Peyer's patch (tissue), 4 donors: ENCODE measurements around the gene SNX10. TPM values are rescaled to one million over a fixed set of nuclear protein-coding genes. Genes with fewer than 3 reads are reported as not detected.

Source experiments
- DNase-seq, 3 donors: peaks; one replicate each; pipeline ENCODE4 v3.0.0-alpha.2; 2017 to 2019
- H3K27ac ChIP-seq, 4 donors: fragments of 200-600 bp; sonication (generic); one replicate each; pipeline ENCODE4 v1.5.1; 2016 to 2019
- H3K27me3 ChIP-seq, 2 donors: fragments of 200-600 bp; sonication (generic); one replicate each; pipeline ENCODE4 v1.5.1; 2019
- H3K36me3 ChIP-seq, 3 donors: fragments of 200-600 bp; sonication (generic); one replicate each; pipeline ENCODE4 v1.5.1; 2016 to 2019
- H3K4me1 ChIP-seq, 4 donors: fragments of 200-600 bp; sonication (generic); one replicate each; pipeline ENCODE4 v1.5.1; 2016 to 2019
- H3K4me3 ChIP-seq, 4 donors: fragments of 200-600 bp; sonication (generic); 1 replicate in 3 of 4; 2 replicates in 1 of 4; pipeline ENCODE4 v1.5.1; 2016 to 2019; ENCODE audit warnings: mild to moderate bottlenecking in 1 of 4
- H3K9me3 ChIP-seq, 4 donors: fragments of 200-600 bp; sonication (generic); one replicate each; pipeline ENCODE4 v1.5.1; 2016 to 2019; ENCODE audit warnings: mild to moderate bottlenecking in 1 of 4
- CTCF ChIP-seq, 6 experiments: fragments of 450-650 bp in 4 of 6; fragments of 200-600 bp in 2 of 6; sonication (generic) in 1 of 6; IDR thresholded peaks; one replicate each; pipeline ENCODE4 v1.5.1; 2017 to 2019; ENCODE audit warnings: antibody characterized with exemption in 6 of 6, mild to moderate bottlenecking in 3 of 6, moderate library complexity in 1 of 6
- POLR2A ChIP-seq, 2 donors: fragments of 450-650 bp; IDR thresholded peaks; one replicate each; pipeline ENCODE4 v1.5.1; 2017; ENCODE audit warnings: antibody characterized with exemption in 2 of 2, mild to moderate bottlenecking in 2 of 2, moderate library complexity in 2 of 2
- total RNA-seq, 4 donors: library from RNA; depleted of rRNA; stranded (reverse); fragments of >200 nt; gene quantifications; one replicate each; pipeline ENCODE4 v1.1.0, GENCODE V29; 2016

SNX10 gene
- total RNA-seq, 4 donors from 2014 or later: 1.8 to 14.9 (median 2.9) TPM

- no peaks in the 10 kb centered on the region for H3K27me3 ChIP-seq
- DNase-seq: no peak
- no peak overlapping the region for H3K4me3 ChIP-seq
- TF ChIP-seq POLR2A (IDR thresholded peaks at IDR 0.05) (no peak), CTCF (IDR thresholded peaks at IDR 0.05) (no peak)
- H3K27ac ChIP-seq: no peak overlapping the region
- H3K36me3 ChIP-seq: no peaks in the 10 kb centered on the region
- no peaks in the 10 kb centered on the region for H3K9me3 ChIP-seq
- H3K4me1 ChIP-seq: no peaks in the 10 kb centered on the region
These were observed 48.9 kb downstream of the SNX10 start for GRCh38 chr7:26340476-26341018.

- Histone ChIP-seq H3K27ac (no peak overlapping the region), H3K27me3 (no peaks in the 10 kb centered on the region)
These were observed 51.7 kb downstream of the SNX10 start for GRCh38 chr7:26343320-26343832.

GRCh38 chr7:26343837-26344236 lies 52.2 kb downstream of the SNX10 start:
- Histone ChIP-seq H3K36me3 (no peaks in the 10 kb centered on the region), H3K27me3 (no peaks in the 10 kb centered on the region), H3K4me3 (no peak overlapping the region), H3K27ac (no peak overlapping the region), H3K4me1 (peaks cover 0 to 6% (median 0%) of the 10 kb centered on the region in 4 donors), H3K9me3 (no peaks in the 10 kb centered on the region)
- DNase-seq: no peak
- TF ChIP-seq POLR2A (IDR thresholded peaks at IDR 0.05): no peak
- TF ChIP-seq CTCF (IDR thresholded peaks at IDR 0.05): no peak

More at GRCh38 chr7:26343320-26343832, 51.7 kb downstream of the SNX10 start:
- Histone ChIP-seq H3K4me1 (peaks cover 0 to 5% (median 0%) of the 10 kb centered on the region in 4 donors), H3K9me3 (no peaks in the 10 kb centered on the region), H3K4me3 (no peak overlapping the region), H3K36me3 (no peaks in the 10 kb centered on the region)
- no peak for DNase-seq
- TF ChIP-seq POLR2A (IDR thresholded peaks at IDR 0.05) (no peak), CTCF (IDR thresholded peaks at IDR 0.05) (no peak)

GRCh38 chr7:26345202-26345601 lies 53.5 kb downstream of the SNX10 start:
- peaks cover 0 to 6% (median 0%) of the 10 kb centered on the region in 4 donors for H3K4me1 ChIP-seq
- no peak overlapping the region for H3K4me3 ChIP-seq
- H3K9me3 ChIP-seq: no peaks in the 10 kb centered on the region
- no peak for TF ChIP-seq POLR2A (IDR thresholded peaks at IDR 0.05)
- TF ChIP-seq CTCF (IDR thresholded peaks at IDR 0.05): no peak
- no peaks in the 10 kb centered on the region for H3K36me3 ChIP-seq
- no peak overlapping the region for H3K27ac ChIP-seq
- no peaks in the 10 kb centered on the region for H3K27me3 ChIP-seq
- no peak for DNase-seq

- TF ChIP-seq POLR2A (IDR thresholded peaks at IDR 0.05) (no peak), CTCF (IDR thresholded peaks at IDR 0.05) (no peak)
- Histone ChIP-seq H3K9me3 (no peaks in the 10 kb centered on the region), H3K4me1 (peaks cover 0 to 6% (median 0%) of the 10 kb centered on the region in 4 donors), H3K27ac (no peak overlapping the region), H3K4me3 (no peak overlapping the region), H3K36me3 (no peaks in the 10 kb centered on the region), H3K27me3 (no peaks in the 10 kb centered on the region)
- DNase-seq: no peak
These were observed 54.2 kb downstream of the SNX10 start for GRCh38 chr7:26345837-26346236.
